ENCODE results near the gene ARHGAP40.

GRCh38 chr20:38626921-38627659 lies 25.5 kb downstream of the ARHGAP40 start:
- TF ChIP-seq CTCF (IDR thresholded peaks at IDR 0.05) (no peak), TCF7L2 (IDR thresholded peaks at IDR 0.05; ENCODE audit: low read depth, low read length) (no peak)
